Neural cell (in vitro differentiated cells): Measurements from ENCODE around the gene HTR1E.

Experiments used
- CTCF ChIP-seq: fragments of 450-650 bp; IDR thresholded peaks from 2 replicates; pipeline ENCODE4 v1.5.1; 2014; ENCODE audit warnings: antibody characterized with exemption, mild to moderate bottlenecking, moderate library complexity; ENCODE audit not compliant: poor library complexity, severe bottlenecking
- EP300 ChIP-seq: fragments of 450-650 bp; conservative IDR thresholded peaks from 2 replicates; pipeline ENCODE4 v1.6.1; 2014; ENCODE audit warnings: antibody characterized with exemption, mild to moderate bottlenecking, moderate library complexity; ENCODE audit not compliant: poor library complexity, severe bottlenecking
- MXI1 ChIP-seq: fragments of 450-650 bp; conservative IDR thresholded peaks from 2 replicates; pipeline ENCODE4 v1.6.1; 2014; ENCODE audit warnings: antibody characterized with exemption, mild to moderate bottlenecking; ENCODE audit not compliant: poor library complexity, severe bottlenecking
- POLR2AphosphoS5 ChIP-seq: IDR thresholded peaks from 2 replicates; pipeline ENCODE4 v1.6.1; 2012

- TF ChIP-seq POLR2AphosphoS5 (no peak), EP300 (no peak), CTCF (no peak), MXI1 (no peak)
Measured at GRCh38 chr6:86952991-86953390, 15.7 kb downstream of the HTR1E start.
